Osteoblast (primary cell): ENCODE results near the gene NHLRC4. TPM values are rescaled to one million over a fixed set of nuclear protein-coding genes. Genes with fewer than 3 reads are reported as not detected.

Experiments used
- DNase-seq: peaks from one replicate; pipeline ENCODE4 v3.0.0; 2011; ENCODE audit warnings: low spot score, mixed read lengths; ENCODE audit not compliant: insufficient read length; ENCODE audit errors: missing footprints
- H2AFZ ChIP-seq: 2 replicates; pipeline ENCODE4 v1.6.0; 2011; ENCODE audit warnings: mild to moderate bottlenecking, low read length
- H3K27ac ChIP-seq: 2 replicates; pipeline ENCODE4 v1.5.1; 2011; ENCODE audit warnings: mild to moderate bottlenecking, low read depth, low read length, moderate library complexity
- H3K27me3 ChIP-seq: 2 replicates; pipeline ENCODE4 v1.6.0; 2012; ENCODE audit warnings: mild to moderate bottlenecking, control low read depth, inconsistent platforms, low read length, moderate library complexity; ENCODE audit not compliant: insufficient read depth
- H3K36me3 ChIP-seq: 2 replicates; pipeline ENCODE4 v1.5.1; 2011; ENCODE audit warnings: mild to moderate bottlenecking, low read length, control low read depth, moderate library complexity; ENCODE audit not compliant: insufficient read depth
- H3K4me1 ChIP-seq: 2 replicates; pipeline ENCODE4 v1.5.1; 2011; ENCODE audit warnings: mild to moderate bottlenecking, low read length, control low read depth, moderate library complexity; ENCODE audit not compliant: insufficient read depth
- H3K4me2 ChIP-seq: 2 replicates; pipeline ENCODE4 v1.6.0; 2011; ENCODE audit warnings: mild to moderate bottlenecking, low read length; ENCODE audit not compliant: insufficient read depth
- H3K4me3 ChIP-seq: fragments of 200-600 bp; sonication (generic); 3 replicates; pipeline ENCODE4 v1.5.1; 2012; ENCODE audit warnings: mild to moderate bottlenecking, low read length, inconsistent platforms; ENCODE audit not compliant: insufficient read depth
- H3K79me2 ChIP-seq: 2 replicates; pipeline ENCODE4 v1.6.0; 2012; ENCODE audit warnings: mild to moderate bottlenecking, low read length, control low read depth, inconsistent platforms; ENCODE audit not compliant: insufficient read depth
- H3K9me3 ChIP-seq: 2 replicates; pipeline ENCODE4 v1.5.1; 2011; ENCODE audit warnings: low read depth, low read length, control low read depth
- H4K20me1 ChIP-seq: 2 replicates; pipeline ENCODE4 v1.6.0; 2012; ENCODE audit warnings: mild to moderate bottlenecking, low read length, control low read depth; ENCODE audit not compliant: insufficient read depth
- CTCF ChIP-seq: IDR thresholded peaks from 2 replicates; pipeline ENCODE4 v1.5.1; 2011; ENCODE audit warnings: mild to moderate bottlenecking, low read depth, low read length, moderate library complexity; ENCODE audit errors: extremely low read depth
- total RNA-seq: library from RNA; depleted of rRNA; stranded (reverse); fragments of >200 nt; gene quantifications from 2 replicates; pipeline ENCODE4 v1.2.3, GENCODE V29; 2012

Gene NHLRC4
- total RNA-seq, 1 donor, result 2.2 TPM

- Histone ChIP-seq H3K27ac (no peak overlapping the region), H3K79me2 (peaks cover 10% of the 10 kb centered on the region), H3K9me3 (no peaks in the 10 kb centered on the region), H3K4me2 (no peak overlapping the region), H2AFZ (no peak overlapping the region), H3K36me3 (no peaks in the 10 kb centered on the region), H4K20me1 (peaks cover 3% of the 10 kb centered on the region), H3K27me3 (peaks cover 19% of the 10 kb centered on the region), H3K4me1 (peaks cover 5% of the 10 kb centered on the region), H3K4me3 (no peak overlapping the region)
- DNase-seq, result peak; percentile 94
- no peak for TF ChIP-seq CTCF
Measured at GRCh38 chr16:565419-566330, 1.1 kb upstream of the NHLRC4 start.

GRCh38 chr16:567373-568256, 810 bp downstream of the NHLRC4 start:
- H3K27ac ChIP-seq, result no peak overlapping the region
- peaks cover 5% of the 10 kb centered on the region for H3K4me1 ChIP-seq
- no peaks in the 10 kb centered on the region for H3K36me3 ChIP-seq
- H3K79me2 ChIP-seq, result peaks cover 29% of the 10 kb centered on the region
- H4K20me1 ChIP-seq, result peaks cover under 1% of the 10 kb centered on the region
- no peak overlapping the region for H3K4me3 ChIP-seq
- no peak for TF ChIP-seq CTCF
- H3K9me3 ChIP-seq, result no peaks in the 10 kb centered on the region
- H3K27me3 ChIP-seq, result peaks cover under 1% of the 10 kb centered on the region
- DNase-seq, result no peak
- no peak overlapping the region for H2AFZ ChIP-seq
- no peak overlapping the region for H3K4me2 ChIP-seq

- Histone ChIP-seq H3K27me3 (no peaks in the 10 kb centered on the region), H3K79me2 (peaks cover 34% of the 10 kb centered on the region), H4K20me1 (peaks cover 7% of the 10 kb centered on the region), H3K9me3 (no peaks in the 10 kb centered on the region), H3K4me2 (peak overlapping the region; percentile 86), H3K4me3 (peak overlapping the region; percentile 88), H2AFZ (no peak overlapping the region), H3K27ac (no peak overlapping the region), H3K4me1 (peaks cover 5% of the 10 kb centered on the region), H3K36me3 (no peaks in the 10 kb centered on the region)
- DNase-seq, result peak; percentile 86
- TF ChIP-seq CTCF, result no peak
Measured at GRCh38 chr16:568401-569258, 1.8 kb downstream of the NHLRC4 start.
